HG03097 (cell line): ENCODE measurements around the gene PLXNC1.

Source experiments
- ATAC-seq: cut with Tn5 transposase; IDR thresholded peaks from one replicate; pipeline ENCODE4 v1.9.1; 2021; ENCODE audit not compliant: unreplicated experiment, low FRiP score

PLXNC1 gene

GRCh38 chr12:94228488-94228907 is 80.1 kb downstream of the PLXNC1 start:
- no peak for ATAC-seq

DNA sequence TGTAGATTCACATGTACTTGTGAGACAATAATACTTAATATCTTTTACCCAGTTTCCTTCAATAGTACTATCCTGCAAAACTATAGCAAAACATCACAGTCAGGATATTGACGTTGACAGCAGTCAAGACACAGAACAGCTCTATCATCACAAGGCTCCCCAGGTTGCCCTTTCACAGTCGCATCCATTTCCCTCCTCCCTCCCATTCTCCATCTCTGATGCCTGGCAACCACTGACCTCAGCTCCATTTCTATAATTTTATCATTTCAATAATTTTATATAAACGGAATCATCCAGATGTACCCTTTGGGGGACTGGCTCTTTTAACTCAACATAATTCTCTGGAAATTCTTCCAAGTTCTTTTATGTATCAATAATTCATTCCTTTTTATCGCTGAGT is 81.5 kb downstream of the PLXNC1 start:
- ATAC-seq = no peak

DNA sequence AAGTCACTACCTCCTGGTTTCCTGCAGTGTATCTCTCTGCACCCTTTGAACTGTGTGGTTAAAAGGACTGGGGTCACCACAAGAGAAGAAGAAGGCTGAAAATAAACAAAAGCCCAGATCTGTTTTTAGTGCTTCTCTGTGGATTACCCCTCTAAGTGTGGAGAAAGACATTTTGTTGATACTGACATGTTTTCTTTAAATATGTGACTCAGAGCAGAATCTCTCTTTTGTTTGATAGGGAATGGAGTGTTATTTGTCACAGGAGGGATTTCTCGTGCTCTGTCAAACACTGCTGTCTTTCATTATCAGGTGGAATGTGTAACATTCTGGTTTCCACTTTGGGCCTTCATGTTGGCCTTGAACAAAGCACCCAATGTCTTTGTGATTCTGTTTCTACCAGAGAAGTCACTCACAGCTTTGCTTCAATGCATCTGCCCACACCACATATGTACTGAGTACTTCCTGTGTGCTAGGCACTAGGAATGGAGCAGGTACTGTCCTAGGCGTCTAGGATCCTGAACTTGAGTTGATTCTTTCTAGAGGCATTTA is 82.1 kb downstream of the PLXNC1 start:
- no peak for ATAC-seq

DNA sequence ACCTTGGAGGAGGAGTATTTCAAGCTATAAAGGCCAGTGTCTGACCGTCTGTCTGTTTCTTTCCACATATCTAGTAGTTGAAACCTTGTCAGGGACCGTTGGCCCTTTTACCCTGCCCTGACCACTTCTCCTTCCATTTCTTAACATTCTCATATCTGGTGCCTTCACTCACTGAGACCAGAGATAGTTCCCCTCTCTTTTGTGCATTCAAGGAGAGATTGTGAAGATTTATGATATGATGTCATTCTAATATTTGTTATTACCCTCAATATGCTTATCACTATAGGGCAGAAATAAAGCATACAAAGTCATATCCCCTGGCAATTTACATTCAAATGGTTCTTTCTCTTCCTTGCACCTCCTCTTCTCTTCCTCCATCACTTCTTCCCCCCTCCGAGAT is 83.3 kb downstream of the PLXNC1 start:
- ATAC-seq = no peak

- no peak for ATAC-seq
Measured at GRCh38 chr12:94235848-94236247, 87.5 kb downstream of the PLXNC1 start.

GRCh38 chr12:94239332-94239993 is 91.1 kb downstream of the PLXNC1 start:
- no peak for ATAC-seq

DNA sequence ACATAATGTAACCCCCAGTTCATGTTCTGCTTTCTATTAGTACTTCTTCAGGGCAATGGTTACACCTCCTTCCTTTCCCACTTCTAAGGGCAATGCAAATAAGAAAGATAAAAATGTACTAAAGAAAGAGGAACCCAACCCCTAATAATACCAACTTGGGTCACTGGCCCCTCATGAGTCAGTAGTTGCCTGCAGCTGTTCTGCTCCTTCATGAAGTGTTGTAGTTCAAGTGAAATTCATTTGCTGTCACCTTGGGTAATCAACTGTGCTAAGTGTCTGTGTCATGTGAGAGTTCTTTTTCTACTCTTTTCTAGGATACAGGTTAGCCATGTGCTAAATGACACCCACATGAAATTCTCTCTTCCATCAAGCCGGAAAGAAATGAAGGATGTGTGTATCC is 91.8 kb downstream of the PLXNC1 start:
- ATAC-seq = peak; percentile 70

GRCh38 chr12:94242901-94243300 is 94.5 kb downstream of the PLXNC1 start:
- no peak for ATAC-seq

- peak; percentile 44 for ATAC-seq
Measured at GRCh38 chr12:94244165-94245133, 96.1 kb downstream of the PLXNC1 start.

GRCh38 chr12:94245631-94246383 is 97.4 kb downstream of the PLXNC1 start:
- ATAC-seq = no peak

- ATAC-seq = no peak
Measured at GRCh38 chr12:94247246-94247645, 98.9 kb downstream of the PLXNC1 start.

DNA sequence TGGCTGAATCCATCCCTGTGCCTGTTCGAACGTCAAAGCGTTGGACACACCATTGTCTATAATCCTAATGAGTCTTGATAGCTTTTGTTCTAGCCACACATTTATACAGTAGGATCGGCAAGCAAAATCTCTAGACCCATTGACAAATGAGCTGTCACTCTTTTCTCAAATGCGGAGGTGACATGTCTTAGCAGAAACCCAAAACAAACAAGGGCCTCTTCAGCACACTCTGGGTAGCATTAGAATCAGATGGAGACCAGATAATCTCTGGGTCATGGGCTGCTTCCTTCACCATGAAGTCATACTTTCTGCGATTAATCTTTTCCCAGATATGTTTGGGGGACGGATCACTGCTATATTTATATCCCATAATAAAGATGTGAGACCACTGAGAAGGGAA is 100.2 kb downstream of the PLXNC1 start:
- no peak for ATAC-seq

DNA sequence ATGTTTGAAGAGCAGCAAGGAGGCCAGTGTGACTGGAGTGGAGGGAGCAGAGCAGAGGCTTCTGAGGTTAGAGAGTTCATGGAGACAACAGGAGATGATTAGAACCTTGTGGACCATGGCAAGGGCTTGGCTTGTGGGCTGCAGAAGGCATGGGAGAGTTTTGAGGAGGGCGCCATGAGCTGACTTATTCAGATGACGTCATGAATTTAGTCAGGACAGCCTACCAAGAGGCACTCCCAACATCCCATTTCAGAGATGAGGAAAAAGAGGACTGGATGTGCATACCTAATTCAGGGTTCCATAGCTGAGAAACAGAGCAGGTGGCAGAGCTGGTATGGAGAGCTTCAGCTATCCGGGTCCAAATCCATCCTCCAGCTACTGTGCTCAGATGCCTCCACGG is 101.8 kb downstream of the PLXNC1 start:
- ATAC-seq = no peak

DNA sequence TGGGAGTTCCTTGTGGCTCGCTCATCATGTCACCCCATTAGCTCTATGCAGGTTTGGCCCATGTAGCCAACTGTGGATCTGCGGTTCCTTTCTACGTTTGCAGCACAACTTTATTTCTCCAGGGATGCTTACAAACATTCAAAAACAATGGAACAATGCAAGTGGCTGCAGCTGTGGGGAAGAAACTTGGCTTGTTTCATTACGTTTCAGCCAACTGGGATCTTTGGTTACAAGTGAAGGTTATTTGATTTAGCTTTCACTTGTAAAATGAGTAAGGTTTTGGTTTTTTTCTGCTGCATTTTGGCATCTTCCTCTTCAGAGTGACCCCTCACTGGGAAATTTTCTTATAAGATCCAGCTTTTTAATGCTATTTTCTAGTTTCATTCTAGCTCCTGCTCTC is 105.9 kb downstream of the PLXNC1 start:
- ATAC-seq = no peak

- no peak for ATAC-seq
Measured at GRCh38 chr12:94255006-94255405, 106.6 kb downstream of the PLXNC1 start.

GRCh38 chr12:94255428-94255827 is 107.1 kb downstream of the PLXNC1 start:
- ATAC-seq = no peak

DNA sequence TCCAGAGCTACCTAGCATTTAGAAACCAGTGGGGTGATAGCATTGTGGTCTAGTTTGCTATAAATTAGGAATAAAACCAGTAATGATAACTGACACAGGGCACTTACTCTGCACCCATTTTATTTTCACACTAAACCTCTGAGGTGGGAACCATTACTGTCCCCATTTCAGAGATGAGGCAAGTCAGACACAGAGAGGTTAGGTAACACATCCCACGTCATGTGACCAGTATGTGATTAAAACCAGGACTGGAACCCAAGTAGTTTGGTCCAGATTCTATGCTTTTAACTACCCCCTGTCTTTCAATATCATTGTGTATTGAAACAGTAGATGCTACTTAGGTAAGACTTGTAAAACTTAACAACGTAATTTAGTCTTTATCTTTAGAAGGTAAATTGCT is 110.2 kb downstream of the PLXNC1 start:
- no peak for ATAC-seq

DNA sequence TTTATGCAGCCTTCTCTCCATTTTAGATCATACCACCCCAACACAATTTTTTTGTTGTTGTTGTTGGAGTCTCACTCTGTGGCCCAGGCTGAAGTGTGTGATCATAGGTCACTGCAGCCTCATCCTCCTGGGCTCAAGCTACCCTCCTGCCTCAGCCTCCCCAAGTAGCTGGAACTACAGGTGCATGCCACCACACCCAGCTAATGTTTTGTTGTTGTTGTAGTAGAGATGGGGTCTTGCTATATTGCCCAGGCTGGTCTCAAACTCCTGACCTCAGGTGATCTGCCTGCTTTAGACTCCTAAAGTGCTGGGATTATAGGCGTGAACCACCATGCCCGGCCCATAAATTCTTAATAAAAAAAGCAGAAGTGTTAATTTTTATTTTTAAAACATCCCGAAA is 111.6 kb downstream of the PLXNC1 start:
- no peak for ATAC-seq

DNA sequence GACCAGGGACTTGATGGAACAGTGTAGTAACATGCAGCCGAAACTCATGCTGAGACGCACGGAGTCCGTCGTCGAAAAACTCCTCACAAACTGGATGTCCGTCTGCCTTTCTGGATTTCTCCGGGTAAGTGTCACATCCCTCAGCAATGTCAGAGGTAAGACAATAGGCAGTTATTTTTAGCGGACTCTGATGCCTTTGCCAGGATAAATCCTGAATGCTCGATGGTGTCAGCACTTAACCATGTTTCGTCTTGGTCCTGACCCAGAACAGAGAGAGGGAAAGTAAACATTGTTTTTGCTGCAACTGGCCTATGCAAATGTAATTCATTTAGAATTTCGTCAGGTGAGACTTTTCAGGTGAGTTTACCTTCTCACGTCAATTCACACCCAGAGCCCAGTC is 112.3 kb downstream of the PLXNC1 start:
- no peak for ATAC-seq

DNA sequence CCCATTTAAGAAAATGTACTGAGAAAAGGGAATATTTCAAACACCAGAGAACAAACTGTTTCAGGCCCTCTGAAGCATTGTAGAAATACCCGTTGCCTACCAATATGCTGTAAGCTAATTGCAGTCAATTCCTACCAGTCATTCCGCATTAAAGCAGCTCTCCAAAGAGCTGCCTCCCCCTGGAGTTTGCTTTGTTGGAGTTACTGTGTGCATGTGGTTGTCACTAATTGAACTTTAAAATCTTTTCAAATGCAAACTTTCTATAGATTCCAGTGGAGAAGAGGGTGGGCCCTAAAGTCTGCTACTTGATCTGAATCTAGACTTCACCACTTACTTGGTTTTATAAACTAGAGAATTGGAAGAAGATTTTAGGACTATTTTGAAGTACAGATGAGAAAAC is 112.7 kb downstream of the PLXNC1 start:
- no peak for ATAC-seq

- no peak for ATAC-seq
Measured at GRCh38 chr12:94261786-94262185, 113.4 kb downstream of the PLXNC1 start.
